ENCODE measurements around the gene NXN.
"Not testable (repeated sequence)": the region's sequence is repeated elsewhere in the genome, so short reads cannot be mapped to it uniquely, and the experiment has no call there.

Gene NXN

DNA sequence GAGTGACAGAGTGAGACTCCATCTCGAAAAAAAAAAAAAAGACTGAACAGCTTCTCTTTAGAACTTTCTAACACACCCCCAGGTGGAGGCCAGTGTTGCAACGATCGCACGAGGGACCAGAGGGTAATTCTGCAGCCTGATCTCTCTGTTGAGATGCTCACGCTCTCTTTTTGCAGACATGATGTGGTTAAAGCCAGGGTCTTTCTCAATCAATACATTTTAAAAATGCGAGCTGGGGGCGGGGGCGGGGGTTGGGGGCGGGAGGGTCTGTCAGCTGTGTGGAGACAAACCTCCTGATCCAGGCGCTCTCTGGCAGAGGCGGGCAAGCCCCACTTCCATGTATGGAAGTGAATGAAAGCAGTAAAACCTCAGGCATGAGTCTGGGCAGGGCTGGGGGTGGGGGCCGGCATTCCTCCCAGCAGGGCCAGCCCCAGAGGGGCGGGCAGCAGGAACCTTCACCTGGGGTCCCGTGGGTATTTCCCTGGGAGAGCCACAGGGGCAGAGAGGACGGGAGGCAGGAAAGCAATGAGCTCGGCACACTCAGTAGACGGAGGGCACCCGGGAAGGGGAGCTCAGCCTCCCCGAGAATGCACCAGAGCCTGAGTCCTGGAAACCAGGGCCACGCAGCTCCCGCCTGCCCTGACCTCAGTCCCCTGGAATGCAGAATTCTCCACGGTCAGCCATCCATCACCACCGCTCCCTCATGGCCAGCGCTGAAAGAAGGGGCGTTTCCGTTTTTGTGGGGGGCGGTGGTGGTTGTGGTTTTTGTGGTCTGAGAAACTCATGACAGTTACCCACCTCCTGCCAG, 28.0 kb downstream of the NXN start:
- DNase-seq: no peak

- no peak for DNase-seq
Measured at GRCh38 chr17:949623-950303, 29.8 kb downstream of the NXN start.

- DNase-seq: no peak
Measured at GRCh38 chr17:948284-948852, 31.2 kb downstream of the NXN start.

DNA sequence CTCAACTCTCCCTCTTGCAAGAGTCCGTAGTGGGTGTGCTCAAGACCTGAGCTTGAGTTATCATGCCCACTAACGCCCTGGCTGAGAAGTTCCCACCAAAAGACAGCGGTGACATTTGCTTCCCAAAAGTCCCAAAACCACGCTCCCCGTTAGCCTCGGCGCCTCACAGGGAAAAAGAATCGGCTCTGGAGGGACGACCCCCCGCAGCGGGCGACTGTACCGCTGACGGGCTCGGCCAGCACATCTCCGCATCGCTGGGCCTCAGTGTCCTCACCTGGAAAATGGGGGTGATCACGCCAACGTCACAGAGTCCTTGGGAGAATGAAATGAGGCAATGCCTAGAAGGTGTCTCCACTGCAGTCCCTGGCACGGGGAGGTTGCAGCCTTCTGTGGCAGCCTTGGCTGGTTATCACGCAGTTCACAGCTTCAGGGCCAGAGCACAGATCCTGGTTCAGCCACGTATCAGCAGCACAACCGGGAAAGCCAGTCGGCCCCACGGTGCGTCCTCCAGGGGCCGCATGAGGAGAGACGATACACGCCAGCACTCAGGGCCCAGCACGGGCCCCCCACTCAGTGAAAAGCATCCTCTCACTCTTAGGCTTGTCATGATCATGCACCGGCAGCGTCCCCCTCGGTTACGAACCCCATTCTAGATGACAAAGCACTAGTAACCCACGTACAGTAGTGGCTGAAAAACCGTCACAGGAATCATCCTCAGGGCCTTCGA, 32.9 kb downstream of the NXN start:
- DNase-seq: no peak

GRCh38 chr17:945672-946071, 33.9 kb downstream of the NXN start:
- no peak for DNase-seq

DNA sequence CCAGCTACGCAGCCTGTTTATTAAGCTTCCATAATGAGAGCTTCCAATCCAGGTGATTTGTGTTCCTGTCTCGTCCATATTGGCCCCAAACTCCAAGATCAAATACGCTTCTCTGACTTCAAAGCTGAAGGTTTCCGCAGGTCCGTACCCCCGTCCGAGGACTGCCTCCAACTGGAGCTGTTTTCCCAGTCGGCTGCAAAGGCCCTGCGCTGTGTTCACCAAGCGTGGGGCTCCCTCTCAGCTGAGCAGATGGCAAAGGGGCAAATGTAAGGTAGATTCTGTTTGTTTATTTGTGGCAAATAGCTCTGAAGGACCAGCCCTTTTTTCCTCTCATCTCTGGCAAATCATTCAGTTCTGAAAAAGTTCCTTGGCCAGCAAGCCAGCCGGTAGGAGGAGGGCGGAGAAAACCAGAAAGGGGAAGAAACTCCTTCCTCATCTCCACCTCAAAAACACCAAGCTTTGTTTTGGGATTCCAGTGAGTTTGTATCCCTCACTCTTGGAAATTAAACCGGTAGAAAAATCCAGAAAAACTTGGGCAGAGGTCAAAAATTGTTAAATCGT, 35.2 kb downstream of the NXN start:
- no peak for DNase-seq

GRCh38 chr17:935485-935884, 44.1 kb downstream of the NXN start:
- DNase-seq: no peak

DNA sequence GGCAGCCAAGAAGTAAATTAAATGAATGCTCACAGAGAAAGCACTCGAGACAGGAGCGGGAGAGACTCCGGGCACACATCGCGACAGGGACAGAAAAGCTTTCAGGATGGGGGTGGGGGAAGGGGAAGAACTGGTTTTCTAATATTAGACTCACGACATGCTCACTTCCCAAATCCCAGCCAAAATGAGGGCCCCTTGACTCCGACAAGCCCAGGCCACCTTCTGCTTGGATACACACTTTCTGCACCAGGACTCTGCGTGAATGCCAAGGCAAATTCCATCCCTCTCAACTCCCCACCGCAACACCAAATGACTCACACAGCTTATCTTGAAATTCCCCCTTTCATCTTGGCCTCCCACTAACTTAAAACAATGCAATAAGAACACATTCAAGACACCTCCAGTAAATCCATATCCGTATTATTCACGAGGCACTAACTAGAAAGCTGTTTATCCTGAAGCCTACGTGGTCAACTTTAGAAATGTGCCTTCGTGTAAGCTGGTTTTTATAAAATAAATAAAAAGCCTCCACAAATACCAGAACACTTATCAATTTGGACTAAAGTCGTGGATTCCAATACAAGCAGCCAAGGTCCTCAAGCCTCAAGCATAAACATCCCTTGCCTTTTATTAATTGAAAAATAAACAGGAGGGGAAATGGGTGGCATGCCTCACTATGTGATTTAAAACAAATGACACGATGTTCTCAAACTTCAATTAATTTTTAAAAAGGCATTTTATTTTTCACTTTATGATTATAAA, 46.1 kb downstream of the NXN start:
- no peak for DNase-seq

DNA sequence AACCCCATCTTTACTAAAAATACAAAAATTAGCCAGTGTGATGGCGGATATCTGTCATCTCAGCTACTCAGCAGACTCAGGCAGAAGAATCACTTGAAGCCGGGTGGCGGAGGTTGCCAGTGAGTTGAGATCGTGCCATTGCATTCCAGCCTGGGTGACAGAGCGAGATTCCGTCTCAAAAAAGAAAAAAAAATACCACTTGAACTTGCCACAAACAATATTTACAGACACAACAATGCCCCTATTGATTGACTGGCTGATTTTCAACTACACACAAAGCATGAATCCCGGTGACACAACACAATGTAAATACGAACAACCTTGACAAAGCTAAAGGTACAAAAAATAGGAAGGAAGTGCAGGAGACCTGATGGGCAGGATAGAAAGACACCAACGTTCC, 49.3 kb downstream of the NXN start:
- no peak for DNase-seq

DNA sequence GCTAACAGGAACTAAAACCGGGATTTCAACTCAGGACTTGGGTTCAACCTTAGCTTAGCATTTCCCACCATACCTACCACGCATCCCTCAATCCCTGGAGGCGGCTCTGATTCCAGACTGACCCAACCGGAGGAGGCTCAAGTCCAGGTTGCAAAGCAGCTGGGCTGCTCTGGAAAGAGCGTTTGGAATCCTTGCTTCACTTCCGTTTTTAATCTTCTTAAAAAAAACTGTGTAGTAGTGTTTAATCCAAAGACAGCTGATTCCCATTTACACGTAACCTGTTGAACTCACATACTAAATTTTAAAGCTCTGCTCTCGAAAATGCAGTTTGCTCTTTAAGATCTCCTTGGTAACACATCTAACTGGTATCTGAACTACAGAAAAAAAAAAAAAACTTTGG, 50.0 kb downstream of the NXN start:
- DNase-seq: no peak

DNA sequence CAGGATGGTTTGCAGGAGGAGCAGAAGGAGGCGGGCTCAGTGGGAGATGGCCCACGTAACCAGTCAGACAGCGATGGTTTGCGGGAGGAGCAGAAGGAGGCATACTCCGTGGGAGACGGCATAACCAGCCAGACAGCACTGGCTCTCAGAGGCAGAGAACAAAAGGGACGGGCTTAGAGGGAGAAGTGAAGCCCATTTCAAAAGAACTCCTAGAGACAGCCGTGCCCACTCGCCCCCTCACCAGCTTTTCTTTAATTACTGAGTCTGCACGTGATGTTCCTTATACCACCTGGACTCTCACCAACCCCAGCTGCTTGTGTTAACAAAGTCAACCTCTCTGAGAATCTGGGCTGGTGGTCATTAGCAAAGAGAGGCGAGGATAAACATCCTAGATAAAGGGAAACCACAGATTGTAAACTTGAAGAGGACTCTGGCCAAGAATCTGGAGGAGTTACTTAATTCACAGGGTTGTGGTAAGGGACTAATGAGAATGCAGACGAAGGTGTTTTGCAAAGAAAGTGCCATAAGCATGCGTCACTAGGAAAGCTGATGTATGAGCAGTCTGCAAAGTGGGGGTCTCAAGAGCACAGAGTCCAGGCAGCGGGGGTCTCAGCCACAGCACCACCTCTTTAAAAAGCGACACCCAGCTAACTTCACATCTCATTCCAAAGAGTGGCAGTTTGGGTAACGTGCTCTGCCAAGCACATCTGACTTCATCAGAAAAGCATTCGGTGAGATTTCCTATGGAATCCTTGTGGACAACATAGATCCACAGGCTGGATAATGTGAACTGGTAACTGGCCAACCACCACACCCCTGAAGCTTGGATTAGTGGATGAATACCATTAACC, 51.7 kb downstream of the NXN start:
- DNase-seq: no peak

DNA sequence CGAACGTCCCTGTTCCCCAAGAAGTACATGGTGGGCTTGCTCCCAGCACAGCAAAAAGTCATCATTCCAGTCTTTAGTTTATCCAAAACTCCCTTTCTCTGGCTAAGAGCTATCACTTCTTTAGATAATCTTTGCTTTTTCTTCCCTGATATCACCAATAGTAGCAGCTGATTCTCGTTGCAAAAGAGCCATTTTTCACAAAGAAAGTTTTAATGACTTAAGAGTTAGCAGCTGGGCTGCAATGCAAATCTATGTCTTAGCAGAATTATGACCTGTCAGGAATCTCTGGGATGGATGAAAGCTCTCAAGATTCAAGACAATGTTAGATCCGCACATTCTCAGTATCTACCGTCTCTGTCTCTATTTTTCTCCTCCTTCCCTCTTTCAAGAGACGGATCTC, 53.8 kb downstream of the NXN start:
- no peak for DNase-seq

DNA sequence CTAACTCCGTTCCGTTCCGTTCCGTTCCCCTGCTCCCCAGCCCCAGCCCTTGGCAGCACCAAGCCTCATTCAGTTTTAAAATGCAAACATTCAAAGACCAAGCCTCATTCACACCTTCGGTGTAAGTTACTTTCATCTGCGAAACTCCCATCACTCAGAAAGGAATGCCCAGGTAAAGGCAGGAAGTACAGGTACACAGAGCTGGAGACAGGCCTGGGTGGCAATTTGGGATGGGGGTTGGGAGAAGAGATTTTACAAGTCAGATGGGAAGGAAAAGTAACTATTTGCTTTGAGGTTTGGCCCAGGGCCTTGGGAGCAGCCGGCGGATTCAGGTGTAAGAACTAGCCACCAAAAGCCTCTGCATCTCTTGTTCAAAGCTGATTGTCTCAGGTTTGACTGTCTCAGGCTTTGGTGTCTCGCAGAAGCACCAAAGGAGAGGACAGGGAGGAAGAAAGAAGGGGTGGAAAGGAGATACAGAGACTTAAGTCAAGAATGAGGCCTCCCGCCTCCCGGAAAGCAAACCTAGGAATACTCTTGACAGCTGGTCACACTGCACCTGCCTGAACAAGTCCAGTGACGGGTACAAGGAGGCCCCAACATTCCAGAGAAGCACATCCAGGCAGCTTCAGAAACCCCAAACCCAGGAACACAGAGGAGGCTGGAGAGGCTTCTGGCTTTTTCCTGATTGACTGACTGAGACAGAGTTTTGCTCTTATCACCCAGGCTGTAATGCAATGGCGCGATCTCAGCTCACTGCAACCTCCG, 54.7 kb downstream of the NXN start:
- DNase-seq: no peak

DNA sequence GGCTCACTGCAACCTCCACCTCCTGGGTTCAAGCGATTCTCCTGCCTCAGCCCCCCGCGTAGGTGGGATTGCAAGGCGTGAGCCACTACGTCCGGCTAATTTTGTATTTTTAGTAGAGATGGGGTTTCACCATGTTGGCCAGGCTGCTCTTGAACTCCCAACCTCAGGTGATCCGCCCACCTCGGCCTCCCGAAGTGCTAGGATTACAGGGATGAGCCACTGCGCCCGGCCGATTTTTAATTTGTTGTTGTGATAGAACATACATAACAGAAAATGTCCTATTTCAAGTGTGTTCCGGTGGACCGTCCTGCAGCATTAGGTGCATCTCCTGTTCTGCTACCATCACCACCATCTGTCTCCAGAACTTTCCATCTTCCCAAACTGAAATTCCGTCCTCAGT, 55.3 kb downstream of the NXN start:
- not testable (repeated sequence) for DNase-seq

DNA sequence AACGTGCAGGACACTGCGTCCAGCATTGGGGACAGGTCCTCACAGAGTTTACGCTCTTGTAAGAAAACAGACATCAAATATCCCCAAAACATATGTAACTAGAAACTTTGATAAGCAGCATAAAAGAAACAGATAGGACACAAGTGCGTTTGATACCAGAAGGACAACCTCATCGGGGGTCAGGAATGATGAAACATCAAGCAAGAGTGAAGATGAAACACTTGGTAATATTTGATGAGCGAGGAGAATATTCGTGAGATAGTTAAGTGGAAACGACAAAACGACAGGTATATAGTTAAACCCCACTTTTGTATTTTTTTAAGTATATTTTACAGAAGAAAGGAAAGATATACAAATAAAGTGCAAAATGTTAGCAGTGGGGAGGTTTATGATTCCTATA, 55.9 kb downstream of the NXN start:
- no peak for DNase-seq

GRCh38 chr17:921161-921560, 58.4 kb downstream of the NXN start:
- no peak for DNase-seq

- no peak for DNase-seq
Measured at GRCh38 chr17:920190-920589, 59.4 kb downstream of the NXN start.

- no peak for DNase-seq
Measured at GRCh38 chr17:917941-918740, 61.4 kb downstream of the NXN start.

- no peak for DNase-seq
Measured at GRCh38 chr17:917391-917811, 62.2 kb downstream of the NXN start.

DNA sequence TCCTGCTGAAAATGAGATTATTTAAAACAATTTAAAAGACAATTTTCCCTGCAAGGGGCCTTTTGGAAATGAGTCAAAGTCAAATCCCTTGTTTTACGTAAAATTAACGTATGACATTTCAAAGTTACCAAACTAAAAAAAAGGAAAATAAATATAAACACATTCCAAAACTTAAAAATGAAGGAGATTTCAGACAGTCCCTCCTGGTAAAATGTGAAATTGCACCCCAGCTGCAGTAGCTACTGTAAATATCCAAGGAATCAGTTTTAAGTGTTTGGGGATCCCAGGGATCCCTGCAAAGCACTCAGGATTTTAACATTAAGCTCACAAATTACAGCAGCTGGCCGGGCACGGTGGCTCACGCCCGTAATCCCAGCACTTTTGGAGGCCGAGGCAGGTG, 63.3 kb downstream of the NXN start:
- DNase-seq: no peak
